Measurements from ENCODE around the gene AP3M1.

DNA sequence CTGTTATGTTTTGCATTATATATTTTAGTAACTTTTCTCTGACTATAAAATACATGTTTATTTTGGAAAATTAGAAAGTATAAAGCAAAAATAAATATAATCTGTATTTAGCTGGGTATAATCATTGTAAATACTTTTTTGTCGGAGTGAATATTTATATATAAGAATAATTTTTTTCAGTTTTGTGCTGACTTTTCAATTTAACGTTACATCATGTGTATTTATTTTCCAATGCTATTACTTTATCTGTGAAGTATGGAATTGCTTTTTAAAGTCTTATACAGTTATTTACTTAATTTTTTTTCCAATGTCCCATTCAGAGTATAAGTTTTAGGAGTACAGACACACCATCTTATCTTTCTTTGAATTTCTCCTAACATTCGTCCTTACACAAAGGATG lies 15.2 kb downstream of the AP3M1 start:
- TF ChIP-seq, protein P1, sequence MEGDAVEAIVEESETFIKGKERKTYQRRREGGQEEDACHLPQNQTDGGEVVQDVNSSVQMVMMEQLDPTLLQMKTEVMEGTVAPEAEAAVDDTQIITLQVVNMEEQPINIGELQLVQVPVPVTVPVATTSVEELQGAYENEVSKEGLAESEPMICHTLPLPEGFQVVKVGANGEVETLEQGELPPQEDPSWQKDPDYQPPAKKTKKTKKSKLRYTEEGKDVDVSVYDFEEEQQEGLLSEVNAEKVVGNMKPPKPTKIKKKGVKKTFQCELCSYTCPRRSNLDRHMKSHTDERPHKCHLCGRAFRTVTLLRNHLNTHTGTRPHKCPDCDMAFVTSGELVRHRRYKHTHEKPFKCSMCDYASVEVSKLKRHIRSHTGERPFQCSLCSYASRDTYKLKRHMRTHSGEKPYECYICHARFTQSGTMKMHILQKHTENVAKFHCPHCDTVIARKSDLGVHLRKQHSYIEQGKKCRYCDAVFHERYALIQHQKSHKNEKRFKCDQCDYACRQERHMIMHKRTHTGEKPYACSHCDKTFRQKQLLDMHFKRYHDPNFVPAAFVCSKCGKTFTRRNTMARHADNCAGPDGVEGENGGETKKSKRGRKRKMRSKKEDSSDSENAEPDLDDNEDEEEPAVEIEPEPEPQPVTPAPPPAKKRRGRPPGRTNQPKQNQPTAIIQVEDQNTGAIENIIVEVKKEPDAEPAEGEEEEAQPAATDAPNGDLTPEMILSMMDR (conservative IDR thresholded peaks at IDR 0.05; ENCODE audit: low read depth, low read length) = no peak
- TF ChIP-seq EZH2 (IDR thresholded peaks at IDR 0.05; ENCODE audit: borderline replicate concordance, low read depth, low read length, poor library complexity, severe bottlenecking) = no peak

Data from A673 (cell line).